ENCODE measurements around the gene OR6C1.
"Not testable (repeated sequence)": the region's sequence is repeated elsewhere in the genome, so short reads cannot be mapped to it uniquely, and the experiment has no call there.

Gene OR6C1

GRCh38 chr12:55314043-55314442 is at the start of gene OR6C1:
Gene OR6C1, plus strand, starts transcription at chr12:55314343. Its CDS starts 6,257 bp downstream, at chr12:55320600.
- no peak within 1 kb of the TSS for H2AFZ ChIP-seq
- no peaks in the 10 kb centered on the region for H3K27me3 ChIP-seq (ENCODE audit: control insufficient read depth, insufficient read depth, low read length)
- H3K9me3 ChIP-seq (ENCODE audit: control insufficient read depth, low read length): no peaks in the 10 kb centered on the region
- H3K36me3 ChIP-seq (ENCODE audit: control insufficient read depth, insufficient read depth, low read length): no peaks in the 10 kb centered on the region
- no peak within 1 kb of the TSS for H3K4me3 ChIP-seq (ENCODE audit: low read depth, low read length)
- H3K79me2 ChIP-seq: no peaks in the 10 kb centered on the region
- no peaks in the 10 kb centered on the region for H3K4me1 ChIP-seq
- no peak for TF ChIP-seq CTCF (IDR thresholded peaks at IDR 0.05)
- no peak within 1 kb of the TSS for H3K9ac ChIP-seq
- H3K27ac ChIP-seq: no peak within 1 kb of the TSS
- no peak within 1 kb of the TSS for H3K4me2 ChIP-seq (ENCODE audit: low read length)

- no peaks in the 10 kb centered on the region for H3K27me3 ChIP-seq (ENCODE audit: control insufficient read depth, insufficient read depth, low read length)
- H3K4me1 ChIP-seq: no peaks in the 10 kb centered on the region
- no peaks in the 10 kb centered on the region for H3K36me3 ChIP-seq (ENCODE audit: control insufficient read depth, insufficient read depth, low read length)
- no peaks in the 10 kb centered on the region for H3K79me2 ChIP-seq
- H3K9me3 ChIP-seq (ENCODE audit: control insufficient read depth, low read length): no peaks in the 10 kb centered on the region
- TF ChIP-seq CTCF (IDR thresholded peaks at IDR 0.05): no peak
- H2AFZ ChIP-seq: no peak overlapping the region
- H3K4me3 ChIP-seq (ENCODE audit: low read depth, low read length): no peak overlapping the region
- no peak overlapping the region for H3K4me2 ChIP-seq (ENCODE audit: low read length)
- no peak overlapping the region for H3K9ac ChIP-seq
- no peak overlapping the region for H3K27ac ChIP-seq
These were observed 33.2 kb upstream of the OR6C1 start for GRCh38 chr12:55280991-55281390.

GRCh38 chr12:55289999-55290398 is 24.1 kb upstream of the OR6C1 start:
- Histone ChIP-seq H3K9me3 (ENCODE audit: control insufficient read depth, low read length) (no peaks in the 10 kb centered on the region), H3K4me3 (ENCODE audit: low read depth, low read length) (no peak overlapping the region), H3K9ac (no peak overlapping the region), H3K79me2 (no peaks in the 10 kb centered on the region), H3K27ac (no peak overlapping the region), H2AFZ (no peak overlapping the region), H3K4me2 (ENCODE audit: low read length) (no peak overlapping the region), H3K4me1 (no peaks in the 10 kb centered on the region), H3K27me3 (ENCODE audit: control insufficient read depth, insufficient read depth, low read length) (no peaks in the 10 kb centered on the region), H3K36me3 (ENCODE audit: control insufficient read depth, insufficient read depth, low read length) (no peaks in the 10 kb centered on the region)
- TF ChIP-seq CTCF (IDR thresholded peaks at IDR 0.05): no peak

- TF ChIP-seq CTCF (IDR thresholded peaks at IDR 0.05): no peak
These were observed 17.7 kb upstream of the OR6C1 start, which contains the start of gene OR6C6 for GRCh38 chr12:55296469-55296868. Gene OR6C6, minus strand, starts transcription at chr12:55296569. Its CDS starts 1,337 bp downstream, at chr12:55295232.

GRCh38 chr12:55320201-55320600 is 6.1 kb downstream of the OR6C1 start:
- Histone ChIP-seq H3K9me3 (ENCODE audit: control insufficient read depth, low read length) (no peaks in the 10 kb centered on the region), H3K4me2 (ENCODE audit: low read length) (no peak overlapping the region), H3K36me3 (ENCODE audit: control insufficient read depth, insufficient read depth, low read length) (no peaks in the 10 kb centered on the region), H3K4me1 (no peaks in the 10 kb centered on the region), H3K79me2 (no peaks in the 10 kb centered on the region), H3K27ac (no peak overlapping the region), H3K9ac (no peak overlapping the region), H3K4me3 (ENCODE audit: low read depth, low read length) (no peak overlapping the region), H2AFZ (no peak overlapping the region), H3K27me3 (ENCODE audit: control insufficient read depth, insufficient read depth, low read length) (no peaks in the 10 kb centered on the region)
- no peak for TF ChIP-seq CTCF (IDR thresholded peaks at IDR 0.05)

More at GRCh38 chr12:55296469-55296868, 17.7 kb upstream of the OR6C1 start, which contains the start of gene OR6C6:
- no peaks in the 10 kb centered on the region for H3K79me2 ChIP-seq
- no peaks in the 10 kb centered on the region for H3K36me3 ChIP-seq (ENCODE audit: control insufficient read depth, insufficient read depth, low read length)
- no peak within 1 kb of the TSS for H3K4me3 ChIP-seq (ENCODE audit: low read depth, low read length)
- no peak within 1 kb of the TSS for H3K9ac ChIP-seq
- H2AFZ ChIP-seq: no peak within 1 kb of the TSS
- no peaks in the 10 kb centered on the region for H3K9me3 ChIP-seq (ENCODE audit: control insufficient read depth, low read length)
- no peak within 1 kb of the TSS for H3K27ac ChIP-seq
- H3K4me2 ChIP-seq (ENCODE audit: low read length): no peak within 1 kb of the TSS
- H3K27me3 ChIP-seq (ENCODE audit: control insufficient read depth, insufficient read depth, low read length): no peaks in the 10 kb centered on the region
- H3K4me1 ChIP-seq: no peaks in the 10 kb centered on the region

GRCh38 chr12:55325801-55326200 is 11.7 kb downstream of the OR6C1 start:
- not testable (repeated sequence) for H3K4me3 ChIP-seq (ENCODE audit: low read depth, low read length); H3K4me1 ChIP-seq; H3K9ac ChIP-seq; H3K27ac ChIP-seq; H3K79me2 ChIP-seq; H3K9me3 ChIP-seq (ENCODE audit: control insufficient read depth, low read length); H3K27me3 ChIP-seq (ENCODE audit: control insufficient read depth, insufficient read depth, low read length); H2AFZ ChIP-seq; H3K36me3 ChIP-seq (ENCODE audit: control insufficient read depth, insufficient read depth, low read length); H3K4me2 ChIP-seq (ENCODE audit: low read length)
